GM12874 (cell line): ENCODE data around the gene TMEM47.

Experiments
- CTCF ChIP-seq: IDR thresholded peaks from 2 replicates; pipeline ENCODE4 v1.5.1; 2011; ENCODE audit warnings: low read depth, mild to moderate bottlenecking, control low read depth, low read length, moderate library complexity; ENCODE audit not compliant: insufficient read depth

Gene TMEM47

GRCh38 chrX:34584781-34585180 is 72.3 kb downstream of the TMEM47 start:
- TF ChIP-seq CTCF, result no peak

- no peak for TF ChIP-seq CTCF
These were observed 77.0 kb downstream of the TMEM47 start for GRCh38 chrX:34580069-34580468.

- TF ChIP-seq CTCF, result no peak
These were observed 78.8 kb downstream of the TMEM47 start for GRCh38 chrX:34578237-34578636.
